ENCODE results near the gene CRYL1.

GRCh38 chr13:20497006-20497775 is 28.5 kb downstream of the CRYL1 start:
- TF ChIP-seq, protein P1, sequence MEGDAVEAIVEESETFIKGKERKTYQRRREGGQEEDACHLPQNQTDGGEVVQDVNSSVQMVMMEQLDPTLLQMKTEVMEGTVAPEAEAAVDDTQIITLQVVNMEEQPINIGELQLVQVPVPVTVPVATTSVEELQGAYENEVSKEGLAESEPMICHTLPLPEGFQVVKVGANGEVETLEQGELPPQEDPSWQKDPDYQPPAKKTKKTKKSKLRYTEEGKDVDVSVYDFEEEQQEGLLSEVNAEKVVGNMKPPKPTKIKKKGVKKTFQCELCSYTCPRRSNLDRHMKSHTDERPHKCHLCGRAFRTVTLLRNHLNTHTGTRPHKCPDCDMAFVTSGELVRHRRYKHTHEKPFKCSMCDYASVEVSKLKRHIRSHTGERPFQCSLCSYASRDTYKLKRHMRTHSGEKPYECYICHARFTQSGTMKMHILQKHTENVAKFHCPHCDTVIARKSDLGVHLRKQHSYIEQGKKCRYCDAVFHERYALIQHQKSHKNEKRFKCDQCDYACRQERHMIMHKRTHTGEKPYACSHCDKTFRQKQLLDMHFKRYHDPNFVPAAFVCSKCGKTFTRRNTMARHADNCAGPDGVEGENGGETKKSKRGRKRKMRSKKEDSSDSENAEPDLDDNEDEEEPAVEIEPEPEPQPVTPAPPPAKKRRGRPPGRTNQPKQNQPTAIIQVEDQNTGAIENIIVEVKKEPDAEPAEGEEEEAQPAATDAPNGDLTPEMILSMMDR (IDR thresholded peaks at IDR 0.05): no peak
- TF ChIP-seq TCF12 (IDR thresholded peaks at IDR 0.05) (no peak), EP300 (IDR thresholded peaks at IDR 0.05; ENCODE audit: borderline replicate concordance in 1 of 2, low read depth in 1 of 2, low read length in 1 of 2) (no peak)

Measured in SK-N-SH (cell line).